ENCODE data around the gene IL1RAPL2. TPM values are rescaled to one million over a fixed set of nuclear protein-coding genes. Genes with fewer than 3 reads are reported as not detected.

The IL1RAPL2 gene
- polyA plus RNA-seq, 1 of the 3 experiments (the other 2 are of a cell fraction), result 0.13 TPM

GRCh38 chrX:105658136-105658535, 1092.1 kb downstream of the IL1RAPL2 start:
- Histone ChIP-seq H3K4me3 (ENCODE audit: low read depth in 2 of 2, low read length in 1 of 2) (no peak overlapping the region), H3K9me3 (no peaks in the 10 kb centered on the region), H3K79me2 (ENCODE audit: insufficient read depth) (no peaks in the 10 kb centered on the region), H3K9me2 (no peaks in the 10 kb centered on the region), H3K27ac (ENCODE audit: low read depth in 2 of 2, low read length in 1 of 2) (no peak overlapping the region), H3K36me3 (replicated peaks in 1 of 2; ENCODE audit: control insufficient read depth in 1 of 2, insufficient read depth in 2 of 2, low read length in 1 of 2) (no peaks in the 10 kb centered on the region), H3F3A (replicated peaks; ENCODE audit: insufficient read depth) (no peaks in the 10 kb centered on the region), H3K9ac (no peak overlapping the region), H3K4me1 (ENCODE audit: control insufficient read depth in 1 of 2, insufficient read depth in 2 of 2, low read depth in 1 of 2, low read length in 1 of 2) (no peaks in the 10 kb centered on the region), H4K20me1 (ENCODE audit: insufficient read depth) (no peaks in the 10 kb centered on the region), H3K27me3 (ENCODE audit: insufficient read depth) (no peaks in the 10 kb centered on the region; the same call in 1 of the 2 replicates), H2AFZ (ENCODE audit: low read depth) (no peak overlapping the region), H3K4me2 (no peak overlapping the region)
- DNase-seq, result no peak
- no peak for TF ChIP-seq USF1 (IDR thresholded peaks at IDR 0.05; ENCODE audit: borderline replicate concordance, low read depth)
- CTCF ChIA-PET, result interaction anchor here (0.7 kb wide), 1 partner anchor 706 kb away, joined by 3 read pairs; no protein-coding TSS in a partner anchor
- 19% methylated on average over 2 of the region's 2 CpGs for WGBS (ENCODE audit: low lambda C conversion rate)
- POLR2A ChIA-PET, result no interaction called here

GRCh38 chrX:105662248-105662647, 1096.2 kb downstream of the IL1RAPL2 start:
- Histone ChIP-seq H3K4me2 (no peak overlapping the region), H3K79me2 (ENCODE audit: insufficient read depth) (no peaks in the 10 kb centered on the region), H3K4me3 (ENCODE audit: low read depth in 2 of 2, low read length in 1 of 2) (no peak overlapping the region), H4K20me1 (ENCODE audit: insufficient read depth) (no peaks in the 10 kb centered on the region), H3K36me3 (replicated peaks in 1 of 2; ENCODE audit: control insufficient read depth in 1 of 2, insufficient read depth in 2 of 2, low read length in 1 of 2) (no peaks in the 10 kb centered on the region), H3K9me2 (no peaks in the 10 kb centered on the region), H3K27me3 (ENCODE audit: insufficient read depth) (no peaks in the 10 kb centered on the region; the same call in 1 of the 2 replicates), H2AFZ (ENCODE audit: low read depth) (no peak overlapping the region), H3F3A (replicated peaks; ENCODE audit: insufficient read depth) (no peaks in the 10 kb centered on the region), H3K9me3 (no peaks in the 10 kb centered on the region), H3K9ac (no peak overlapping the region), H3K27ac (ENCODE audit: low read depth in 2 of 2, low read length in 1 of 2) (no peak overlapping the region), H3K4me1 (ENCODE audit: control insufficient read depth in 1 of 2, insufficient read depth in 2 of 2, low read depth in 1 of 2, low read length in 1 of 2) (no peaks in the 10 kb centered on the region)
- no peak for DNase-seq
- TF ChIP-seq SMC3 (IDR thresholded peaks at IDR 0.05; ENCODE audit: low read depth, low read length), result no peak
- ChIA-PET POLR2A (no interaction called here), CTCF (no interaction called here)
- 39% methylated on average over 2 of the region's 2 CpGs for WGBS (ENCODE audit: low lambda C conversion rate)

GRCh38 chrX:105664243-105664642, 1098.2 kb downstream of the IL1RAPL2 start:
- no peak for DNase-seq
- Histone ChIP-seq H3K36me3 (replicated peaks in 1 of 2; ENCODE audit: control insufficient read depth in 1 of 2, insufficient read depth in 2 of 2, low read length in 1 of 2) (no peaks in the 10 kb centered on the region), H3K4me3 (ENCODE audit: low read depth in 2 of 2, low read length in 1 of 2) (no peak overlapping the region), H3K4me1 (ENCODE audit: control insufficient read depth in 1 of 2, insufficient read depth in 2 of 2, low read depth in 1 of 2, low read length in 1 of 2) (no peaks in the 10 kb centered on the region), H3K9me3 (no peaks in the 10 kb centered on the region), H3K4me2 (no peak overlapping the region), H3K79me2 (ENCODE audit: insufficient read depth) (no peaks in the 10 kb centered on the region), H2AFZ (ENCODE audit: low read depth) (no peak overlapping the region), H3K9ac (no peak overlapping the region), H3K27me3 (ENCODE audit: insufficient read depth) (no peaks in the 10 kb centered on the region; the same call in 1 of the 2 replicates), H3F3A (replicated peaks; ENCODE audit: insufficient read depth) (no peaks in the 10 kb centered on the region), H3K9me2 (no peaks in the 10 kb centered on the region), H4K20me1 (ENCODE audit: insufficient read depth) (no peaks in the 10 kb centered on the region), H3K27ac (ENCODE audit: low read depth in 2 of 2, low read length in 1 of 2) (no peak overlapping the region)
- ChIA-PET CTCF (no interaction called here), POLR2A (no interaction called here)
- 3% methylated on average over 2 of the region's 2 CpGs for WGBS (ENCODE audit: low lambda C conversion rate)
- no peak for TF ChIP-seq NFIC (IDR thresholded peaks at IDR 0.05; ENCODE audit: borderline replicate concordance)
- no peak for TF ChIP-seq RAD21 (IDR thresholded peaks at IDR 0.05; ENCODE audit: low read length)
- TF ChIP-seq POLR2AphosphoS5 (IDR thresholded peaks at IDR 0.05; ENCODE audit: low read depth, low read length), result no peak
- no peak for TF ChIP-seq YY1 (IDR thresholded peaks at IDR 0.05; ENCODE audit: low read depth)
- no peak for TF ChIP-seq TEAD4 (IDR thresholded peaks at IDR 0.05; ENCODE audit: borderline replicate concordance, insufficient read depth)
- no peak for TF ChIP-seq FOSL2 (IDR thresholded peaks at IDR 0.05; ENCODE audit: borderline replicate concordance, low read depth)
- TF ChIP-seq NRF1 (IDR thresholded peaks at IDR 0.05; ENCODE audit: low read depth, low read length), result no peak
- no peak for TF ChIP-seq TCF12 (IDR thresholded peaks at IDR 0.05)
- TF ChIP-seq RCOR1 (IDR thresholded peaks at IDR 0.05; ENCODE audit: low read length), result no peak
- TF ChIP-seq REST (IDR thresholded peaks at IDR 0.05; ENCODE audit: low read depth, low read length), result no peak
- TF ChIP-seq MAX (IDR thresholded peaks at IDR 0.05; ENCODE audit: low read depth), result no peak
- TF ChIP-seq PBX3 (IDR thresholded peaks at IDR 0.05), result no peak
- no peak for TF ChIP-seq RXRA (IDR thresholded peaks at IDR 0.05; ENCODE audit: borderline replicate concordance, low read depth)
- TF ChIP-seq CHD2 (IDR thresholded peaks at IDR 0.05; ENCODE audit: low read length, partially characterized antibody), result no peak
- TF ChIP-seq TAF1 (IDR thresholded peaks at IDR 0.05; ENCODE audit: borderline replicate concordance, low read depth, low read length), result no peak
- TF ChIP-seq USF1 (IDR thresholded peaks at IDR 0.05; ENCODE audit: borderline replicate concordance, low read depth), result no peak

All from SK-N-SH (cell line).